HEK293 (cell line): ENCODE measurements around the gene PLEKHG3.

Experiments used
- CTCF ChIA-PET: fragments of 350-600 bp; formaldehyde crosslinking; extraction: SDS; loops from one replicate; lab custom pipeline; 2021; ENCODE audit warnings: antibody characterized with exemption; lab: Yijun Ruan, JAX
- POLR2A ChIA-PET: fragments of 300-600 bp; formaldehyde crosslinking; extraction: SDS; loops from one replicate; lab custom pipeline; 2020; ENCODE audit warnings: antibody characterized with exemption, inconsistent platforms; lab: Yijun Ruan, JAX
- H3K27ac ChIP-seq: fragments of 200-500 bp; sonication (Bioruptor generic); 2 replicates; pipeline ENCODE4 v1.5.1; 2014; ENCODE audit warnings: low read depth, low read length, control low read depth, inconsistent platforms; ENCODE audit errors: extremely low read depth
- H3K36me3 ChIP-seq, 2 experiments: fragments of 200-500 bp in 1 of 2; sonication (Bioruptor generic) in 1 of 2; 1 replicate in 1 of 2; 2 replicates in 1 of 2; pipeline ENCODE4 v1.5.1; 2014 to 2017; ENCODE audit warnings: inconsistent platforms in 2 of 2, low read length in 2 of 2; ENCODE audit not compliant: control insufficient read depth in 2 of 2, insufficient read depth in 1 of 2
- H3K4me1 ChIP-seq: fragments of 200-500 bp; sonication (Bioruptor generic); 2 replicates; pipeline ENCODE4 v1.5.1; 2014; ENCODE audit warnings: mild to moderate bottlenecking, low read length, inconsistent platforms; ENCODE audit not compliant: control insufficient read depth, insufficient read depth
- H3K4me3 ChIP-seq: 2 replicates; pipeline ENCODE4 v1.5.1; 2011; ENCODE audit warnings: low read depth, mild to moderate bottlenecking, control low read depth, low read length, moderate library complexity
- H3K9me3 ChIP-seq: fragments of 200-500 bp; sonication (Bioruptor generic); 2 replicates; pipeline ENCODE4 v1.5.1; 2014; ENCODE audit warnings: low read depth, low read length, inconsistent platforms; ENCODE audit not compliant: control insufficient read depth, insufficient read depth
- BCL11B ChIP-seq: fragments of 450-650 bp; formaldehyde crosslinking; IDR thresholded peaks from 2 replicates; pipeline ENCODE4 v1.5.1; 2016; ENCODE audit warnings: low read depth, missing biosample characterization, missing genetic modification characterization
- HOXD13 ChIP-seq: sonication (generic); formaldehyde crosslinking; IDR thresholded peaks from 2 replicates; pipeline ENCODE4 v1.8.0; 2022; ENCODE audit warnings: missing genetic modification reagents, borderline replicate concordance
- KLF16 ChIP-seq: fragments of 450-650 bp; formaldehyde crosslinking; IDR thresholded peaks from 2 replicates; pipeline ENCODE4 v1.5.1; 2017; ENCODE audit warnings: missing biosample characterization, missing genetic modification characterization
- OSR2 ChIP-seq: fragments of 450-650 bp; formaldehyde crosslinking; IDR thresholded peaks from 2 replicates; pipeline ENCODE4 v1.5.1; 2016; ENCODE audit warnings: missing biosample characterization, missing genetic modification characterization
- REPIN1 ChIP-seq: fragments of 450-650 bp; formaldehyde crosslinking; IDR thresholded peaks from 2 replicates; pipeline ENCODE4 v1.5.1; 2017; ENCODE audit warnings: missing biosample characterization, missing genetic modification characterization, low read depth
- WT1 ChIP-seq: fragments of 450-650 bp; formaldehyde crosslinking; IDR thresholded peaks from 2 replicates; pipeline ENCODE4 v1.5.1; 2016; ENCODE audit warnings: missing biosample characterization, missing genetic modification characterization
- ZBTB21 ChIP-seq: fragments of 450-650 bp; formaldehyde crosslinking; IDR thresholded peaks from 2 replicates; pipeline ENCODE4 v1.5.1; 2017; ENCODE audit warnings: missing biosample characterization, missing genetic modification characterization
- ZEB2 ChIP-seq: fragments of 450-650 bp; formaldehyde crosslinking; IDR thresholded peaks from 2 replicates; pipeline ENCODE4 v1.5.1; 2016; ENCODE audit warnings: missing biosample characterization, missing genetic modification characterization
- ZFP41 ChIP-seq: fragments of 450-650 bp; formaldehyde crosslinking; IDR thresholded peaks from 2 replicates; pipeline ENCODE4 v1.5.1; 2016; ENCODE audit warnings: missing biosample characterization, missing genetic modification characterization, borderline replicate concordance
- ZIC2 ChIP-seq: fragments of 450-650 bp; formaldehyde crosslinking; IDR thresholded peaks from 2 replicates; pipeline ENCODE4 v1.5.1; 2016; ENCODE audit warnings: missing biosample characterization, missing genetic modification characterization
- ZNF2 ChIP-seq: fragments of 450-650 bp; formaldehyde crosslinking; IDR thresholded peaks from 2 replicates; pipeline ENCODE4 v1.5.1; 2016; ENCODE audit warnings: missing biosample characterization, missing genetic modification characterization
- ZNF221 ChIP-seq: fragments of 450-650 bp; formaldehyde crosslinking; IDR thresholded peaks from 2 replicates; pipeline ENCODE4 v1.5.1; 2017; ENCODE audit warnings: missing biosample characterization, missing genetic modification characterization, borderline replicate concordance
- ZNF23 ChIP-seq: fragments of 450-650 bp; formaldehyde crosslinking; IDR thresholded peaks from 2 replicates; pipeline ENCODE4 v1.5.1; 2016; ENCODE audit warnings: missing biosample characterization, missing genetic modification characterization, borderline replicate concordance
- ZNF248 ChIP-seq: fragments of 450-650 bp; formaldehyde crosslinking; IDR thresholded peaks from 2 replicates; pipeline ENCODE4 v1.5.1; 2017; ENCODE audit warnings: missing biosample characterization, missing genetic modification characterization
- ZNF555 ChIP-seq: fragments of 450-650 bp; formaldehyde crosslinking; conservative IDR thresholded peaks from 2 replicates; pipeline ENCODE4 v1.5.1; 2017; ENCODE audit warnings: missing biosample characterization, mild to moderate bottlenecking, missing genetic modification characterization, inconsistent platforms
- ZNF621 ChIP-seq: fragments of 450-650 bp; formaldehyde crosslinking; IDR thresholded peaks from 2 replicates; pipeline ENCODE4 v1.5.1; 2017; ENCODE audit warnings: missing biosample characterization, missing genetic modification characterization
- ZNF701 ChIP-seq: fragments of 450-650 bp; formaldehyde crosslinking; IDR thresholded peaks from 2 replicates; pipeline ENCODE4 v1.5.1; 2016; ENCODE audit warnings: missing biosample characterization, missing genetic modification characterization
- ZNF76 ChIP-seq: fragments of 450-650 bp; formaldehyde crosslinking; IDR thresholded peaks from 2 replicates; pipeline ENCODE4; 2016; ENCODE audit warnings: low read depth, missing biosample characterization, missing genetic modification characterization, borderline replicate concordance
- ZNF791 ChIP-seq: fragments of 450-650 bp; formaldehyde crosslinking; IDR thresholded peaks from 2 replicates; pipeline ENCODE4 v1.5.1; 2016; ENCODE audit warnings: missing biosample characterization, missing genetic modification characterization
- TF ChIP-seq, protein P1 (sequence below): sonication (generic); formaldehyde crosslinking; IDR thresholded peaks from 2 replicates; pipeline ENCODE4 v1.8.1; 2022; ENCODE audit warnings: mild to moderate bottlenecking, moderate library complexity, missing genetic modification reagents
- TF ChIP-seq, protein P2 (sequence below): fragments of 450-650 bp; formaldehyde crosslinking; IDR thresholded peaks from 2 replicates; pipeline ENCODE4 v1.5.1; 2016; ENCODE audit warnings: missing biosample characterization, missing genetic modification characterization, low read depth
- TF ChIP-seq, protein P3 (sequence below): fragments of 450-650 bp; formaldehyde crosslinking; IDR thresholded peaks from 2 replicates; pipeline ENCODE4 v1.5.1; 2016; ENCODE audit warnings: missing biosample characterization, missing genetic modification characterization
- TF ChIP-seq, protein P4 (sequence below): fragments of 450-650 bp; formaldehyde crosslinking; IDR thresholded peaks from 2 replicates; pipeline ENCODE4 v1.5.1; 2016; ENCODE audit warnings: missing biosample characterization, missing genetic modification characterization, borderline replicate concordance
- TF ChIP-seq, protein P5 (sequence below): fragments of 450-650 bp; formaldehyde crosslinking; IDR thresholded peaks from 2 replicates; pipeline ENCODE4 v1.5.1; 2017; ENCODE audit warnings: missing biosample characterization, missing genetic modification characterization
- TF ChIP-seq, protein P6 (sequence below): fragments of 450-650 bp; formaldehyde crosslinking; IDR thresholded peaks from 2 replicates; pipeline ENCODE4 v1.5.1; 2016; ENCODE audit warnings: missing biosample characterization, missing genetic modification characterization

Gene PLEKHG3

DNA sequence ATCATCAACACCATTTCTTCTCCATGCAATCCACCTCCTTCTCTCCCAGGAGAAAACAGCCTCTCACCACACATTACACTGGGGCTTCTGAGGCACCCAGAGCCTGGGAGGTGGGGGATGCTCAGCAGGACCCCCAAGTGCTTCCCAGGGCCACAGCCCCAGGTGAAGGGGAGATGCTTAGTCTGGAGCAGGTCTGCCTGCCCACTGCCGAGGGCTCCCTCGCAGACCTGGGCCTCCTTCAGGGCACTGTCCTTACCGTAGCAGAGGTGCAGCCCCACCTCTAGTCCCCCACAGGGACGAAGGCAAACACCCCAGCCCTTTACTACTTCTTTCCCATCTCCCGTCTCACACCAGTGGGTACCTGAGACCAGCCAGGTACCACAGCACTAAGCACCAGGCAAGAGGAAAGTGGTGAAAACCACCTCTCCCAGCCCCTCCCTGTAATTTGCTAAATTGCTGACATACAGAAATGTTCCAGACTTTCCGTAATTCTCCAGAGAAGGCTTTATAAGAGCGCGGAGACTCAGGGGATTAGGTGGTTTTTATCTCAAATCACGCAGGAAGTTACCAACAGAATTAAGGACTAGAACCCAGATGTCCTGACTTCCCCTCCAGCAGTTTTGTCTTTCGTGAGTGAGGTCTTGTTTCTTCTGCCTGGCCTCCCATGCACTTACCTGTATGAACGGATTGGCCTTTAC, 59.0 kb downstream of the PLEKHG3 start:
- Histone ChIP-seq H3K4me1 (peaks cover 26% of the 10 kb centered on the region), H3K36me3 (peaks cover 6% of the 10 kb centered on the region in 2 experiments; a peak in 2 of 3 replicates), H3K9me3 (no peaks in the 10 kb centered on the region), H3K27ac (no peak overlapping the region), H3K4me3 (no peak overlapping the region)
- TF ChIP-seq ZIC2 (tag by site-specific recombination) (no peak), ZNF23 (no peak), REPIN1 (no peak), ZNF76 (tag by site-specific recombination) (no peak), BCL11B (no peak), ZNF248 (tag by site-specific recombination) (no peak), ZNF621 (tag by site-specific recombination) (no peak), OSR2 (tag by site-specific recombination) (no peak), ZNF221 (tag by site-specific recombination) (no peak), HOXD13 (CRISPR knock-in tag) (no peak)
- TF ChIP-seq, protein P1, sequence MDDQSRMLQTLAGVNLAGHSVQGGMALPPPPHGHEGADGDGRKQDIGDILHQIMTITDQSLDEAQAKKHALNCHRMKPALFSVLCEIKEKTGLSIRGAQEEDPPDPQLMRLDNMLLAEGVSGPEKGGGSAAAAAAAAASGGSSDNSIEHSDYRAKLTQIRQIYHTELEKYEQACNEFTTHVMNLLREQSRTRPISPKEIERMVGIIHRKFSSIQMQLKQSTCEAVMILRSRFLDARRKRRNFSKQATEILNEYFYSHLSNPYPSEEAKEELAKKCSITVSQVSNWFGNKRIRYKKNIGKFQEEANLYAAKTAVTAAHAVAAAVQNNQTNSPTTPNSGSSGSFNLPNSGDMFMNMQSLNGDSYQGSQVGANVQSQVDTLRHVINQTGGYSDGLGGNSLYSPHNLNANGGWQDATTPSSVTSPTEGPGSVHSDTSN (CRISPR knock-in tag) = no peak
- TF ChIP-seq, protein P2, sequence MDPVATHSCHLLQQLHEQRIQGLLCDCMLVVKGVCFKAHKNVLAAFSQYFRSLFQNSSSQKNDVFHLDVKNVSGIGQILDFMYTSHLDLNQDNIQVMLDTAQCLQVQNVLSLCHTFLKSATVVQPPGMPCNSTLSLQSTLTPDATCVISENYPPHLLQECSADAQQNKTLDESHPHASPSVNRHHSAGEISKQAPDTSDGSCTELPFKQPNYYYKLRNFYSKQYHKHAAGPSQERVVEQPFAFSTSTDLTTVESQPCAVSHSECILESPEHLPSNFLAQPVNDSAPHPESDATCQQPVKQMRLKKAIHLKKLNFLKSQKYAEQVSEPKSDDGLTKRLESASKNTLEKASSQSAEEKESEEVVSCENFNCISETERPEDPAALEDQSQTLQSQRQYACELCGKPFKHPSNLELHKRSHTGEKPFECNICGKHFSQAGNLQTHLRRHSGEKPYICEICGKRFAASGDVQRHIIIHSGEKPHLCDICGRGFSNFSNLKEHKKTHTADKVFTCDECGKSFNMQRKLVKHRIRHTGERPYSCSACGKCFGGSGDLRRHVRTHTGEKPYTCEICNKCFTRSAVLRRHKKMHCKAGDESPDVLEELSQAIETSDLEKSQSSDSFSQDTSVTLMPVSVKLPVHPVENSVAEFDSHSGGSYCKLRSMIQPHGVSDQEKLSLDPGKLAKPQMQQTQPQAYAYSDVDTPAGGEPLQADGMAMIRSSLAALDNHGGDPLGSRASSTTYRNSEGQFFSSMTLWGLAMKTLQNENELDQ (tag by site-specific recombination) = no peak
- TF ChIP-seq, protein P3, sequence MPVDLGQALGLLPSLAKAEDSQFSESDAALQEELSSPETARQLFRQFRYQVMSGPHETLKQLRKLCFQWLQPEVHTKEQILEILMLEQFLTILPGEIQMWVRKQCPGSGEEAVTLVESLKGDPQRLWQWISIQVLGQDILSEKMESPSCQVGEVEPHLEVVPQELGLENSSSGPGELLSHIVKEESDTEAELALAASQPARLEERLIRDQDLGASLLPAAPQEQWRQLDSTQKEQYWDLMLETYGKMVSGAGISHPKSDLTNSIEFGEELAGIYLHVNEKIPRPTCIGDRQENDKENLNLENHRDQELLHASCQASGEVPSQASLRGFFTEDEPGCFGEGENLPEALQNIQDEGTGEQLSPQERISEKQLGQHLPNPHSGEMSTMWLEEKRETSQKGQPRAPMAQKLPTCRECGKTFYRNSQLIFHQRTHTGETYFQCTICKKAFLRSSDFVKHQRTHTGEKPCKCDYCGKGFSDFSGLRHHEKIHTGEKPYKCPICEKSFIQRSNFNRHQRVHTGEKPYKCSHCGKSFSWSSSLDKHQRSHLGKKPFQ (tag by site-specific recombination) = no peak
- POLR2A ChIA-PET = interaction anchor here (1.3 kb wide), 2 partner anchors 59 to 223 kb away, joined by 4 to 6 read pairs; partner anchors contain the start of genes HSPA2 and PLEKHG3
- CTCF ChIA-PET = interaction anchor here (0.8 to 5.4 kb wide), 6 partner anchors 9 to 144 kb away, joined by 3 to 93 read pairs (median 6); no protein-coding TSS in a partner anchor

DNA sequence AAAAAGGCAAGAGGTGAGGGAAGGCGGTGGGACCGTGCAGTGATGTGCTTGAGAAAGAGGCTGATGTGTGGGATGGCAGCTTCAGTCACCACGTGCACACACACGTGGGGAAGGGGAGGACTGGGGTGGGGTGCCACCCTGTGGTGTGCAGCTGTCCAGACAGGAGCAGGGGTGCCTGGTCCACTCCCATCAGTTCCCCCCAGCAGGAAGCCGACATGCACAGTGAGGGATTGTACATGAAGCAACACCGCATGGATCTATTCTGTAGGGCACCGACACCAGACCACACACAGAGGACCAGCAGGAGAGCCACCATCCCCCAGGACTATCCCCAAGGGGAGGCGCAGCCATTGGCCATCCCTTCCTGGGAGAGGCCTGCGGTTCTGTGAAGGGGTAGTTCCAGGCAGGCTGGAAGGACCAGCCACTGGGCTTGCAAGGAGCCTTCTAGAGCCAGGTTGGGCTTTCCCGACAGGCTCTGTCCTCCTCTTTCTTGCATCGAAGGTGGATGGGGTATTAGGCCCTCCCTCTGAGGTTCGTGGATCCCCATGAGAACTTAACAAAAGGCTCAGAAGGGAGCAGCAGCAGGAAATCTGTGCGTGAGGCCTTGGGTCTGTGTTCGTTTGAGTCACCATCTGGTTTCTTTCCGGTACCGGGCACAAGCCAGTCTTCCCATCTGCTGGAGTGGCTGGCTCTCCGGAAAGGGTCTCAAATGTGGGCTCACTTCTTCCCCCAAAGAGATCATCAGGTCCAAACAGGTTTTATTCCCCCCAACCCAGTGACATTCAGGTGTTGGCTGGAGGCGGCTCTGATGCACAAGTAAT, 59.8 kb downstream of the PLEKHG3 start:
- ChIA-PET POLR2A (interaction anchor here (1.1 kb wide), 1 partner anchor 224 kb away, joined by 3 read pairs; the partner anchor contains the start of gene HSPA2), CTCF (interaction anchor here (0.6 to 3.0 kb wide), 12 partner anchors 14 to 211 kb away, joined by 3 to 25 read pairs (median 4); no protein-coding TSS in a partner anchor)
- H3K4me3 ChIP-seq = no peak overlapping the region
- H3K4me1 ChIP-seq = peaks cover 20% of the 10 kb centered on the region
- H3K27ac ChIP-seq = no peak overlapping the region
- peaks cover 6% of the 10 kb centered on the region in 2 experiments; a peak in 2 of 3 replicates for H3K36me3 ChIP-seq
- H3K9me3 ChIP-seq = no peaks in the 10 kb centered on the region
- 0 out of 2 replicates have a peak, but pooled peaks have one; percentile 11 for TF ChIP-seq WT1 (tag by site-specific recombination)
- TF ChIP-seq ZBTB21 (tag by site-specific recombination) = no peak
- TF ChIP-seq, protein P4, sequence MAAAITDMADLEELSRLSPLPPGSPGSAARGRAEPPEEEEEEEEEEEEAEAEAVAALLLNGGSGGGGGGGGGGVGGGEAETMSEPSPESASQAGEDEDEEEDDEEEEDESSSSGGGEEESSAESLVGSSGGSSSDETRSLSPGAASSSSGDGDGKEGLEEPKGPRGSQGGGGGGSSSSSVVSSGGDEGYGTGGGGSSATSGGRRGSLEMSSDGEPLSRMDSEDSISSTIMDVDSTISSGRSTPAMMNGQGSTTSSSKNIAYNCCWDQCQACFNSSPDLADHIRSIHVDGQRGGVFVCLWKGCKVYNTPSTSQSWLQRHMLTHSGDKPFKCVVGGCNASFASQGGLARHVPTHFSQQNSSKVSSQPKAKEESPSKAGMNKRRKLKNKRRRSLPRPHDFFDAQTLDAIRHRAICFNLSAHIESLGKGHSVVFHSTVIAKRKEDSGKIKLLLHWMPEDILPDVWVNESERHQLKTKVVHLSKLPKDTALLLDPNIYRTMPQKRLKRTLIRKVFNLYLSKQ (tag by site-specific recombination) = no peak
- TF ChIP-seq ZFP41 = no peak
- no peak for TF ChIP-seq ZNF2
- TF ChIP-seq HOXD13 (CRISPR knock-in tag) = no peak
- no peak for TF ChIP-seq ZEB2 (tag by site-specific recombination)
- TF ChIP-seq, protein P5, sequence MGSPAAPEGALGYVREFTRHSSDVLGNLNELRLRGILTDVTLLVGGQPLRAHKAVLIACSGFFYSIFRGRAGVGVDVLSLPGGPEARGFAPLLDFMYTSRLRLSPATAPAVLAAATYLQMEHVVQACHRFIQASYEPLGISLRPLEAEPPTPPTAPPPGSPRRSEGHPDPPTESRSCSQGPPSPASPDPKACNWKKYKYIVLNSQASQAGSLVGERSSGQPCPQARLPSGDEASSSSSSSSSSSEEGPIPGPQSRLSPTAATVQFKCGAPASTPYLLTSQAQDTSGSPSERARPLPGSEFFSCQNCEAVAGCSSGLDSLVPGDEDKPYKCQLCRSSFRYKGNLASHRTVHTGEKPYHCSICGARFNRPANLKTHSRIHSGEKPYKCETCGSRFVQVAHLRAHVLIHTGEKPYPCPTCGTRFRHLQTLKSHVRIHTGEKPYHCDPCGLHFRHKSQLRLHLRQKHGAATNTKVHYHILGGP (tag by site-specific recombination) = no peak
- TF ChIP-seq, protein P6, sequence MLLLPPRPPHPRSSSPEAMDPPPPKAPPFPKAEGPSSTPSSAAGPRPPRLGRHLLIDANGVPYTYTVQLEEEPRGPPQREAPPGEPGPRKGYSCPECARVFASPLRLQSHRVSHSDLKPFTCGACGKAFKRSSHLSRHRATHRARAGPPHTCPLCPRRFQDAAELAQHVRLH = no peak
- no peak for TF ChIP-seq ZNF701 (tag by site-specific recombination)
- TF ChIP-seq KLF16 (tag by site-specific recombination) = no peak
- TF ChIP-seq ZNF555 (tag by site-specific recombination) = no peak
- TF ChIP-seq ZNF791 (tag by site-specific recombination) = no peak
